SU-DHL-6 (cell line): ENCODE results near the gene LRP4.

ENCODE experiments used
- H2AFZ ChIP-seq: fragments of 200-600 bp; sonication (generic); 2 replicates; pipeline ENCODE4 v1.6.1; 2014; ENCODE audit warnings: low read depth, mild to moderate bottlenecking, moderate library complexity, mixed read lengths, antibody characterized with exemption, low read length; ENCODE audit not compliant: severe bottlenecking
- H3F3A ChIP-seq: fragments of 200-600 bp; shearing (Covaris generic); 2 replicates; pipeline ENCODE4 v1.6.0; 2016; ENCODE audit warnings: antibody characterized with exemption, mild to moderate bottlenecking; ENCODE audit not compliant: insufficient read depth
- H3K27ac ChIP-seq: fragments of 200-600 bp; sonication (generic); 2 replicates; pipeline ENCODE4 v1.5.1; 2016; ENCODE audit warnings: low read depth, mild to moderate bottlenecking, low read length, moderate library complexity, mixed read lengths
- H3K27me3 ChIP-seq: fragments of 200-600 bp; sonication (generic), shearing (Covaris generic); 2 replicates; pipeline ENCODE4 v1.6.0; 2014; ENCODE audit warnings: mild to moderate bottlenecking, low read length
- H3K36me3 ChIP-seq: fragments of 200-600 bp; sonication (generic); 2 replicates; pipeline ENCODE4 v1.6.1; 2014; ENCODE audit warnings: mild to moderate bottlenecking, low read length, mixed read lengths
- H3K4me2 ChIP-seq: fragments of 300-600, 200-600 bp; shearing (Covaris generic), sonication (generic); 2 replicates; pipeline ENCODE4 v1.6.0; 2014; ENCODE audit warnings: low read length, low read depth, mild to moderate bottlenecking; ENCODE audit not compliant: poor library complexity, severe bottlenecking
- H3K4me3 ChIP-seq: fragments of 200-600 bp; sonication (generic); 2 replicates; pipeline ENCODE4 v1.5.1; 2014; ENCODE audit warnings: antibody characterized with exemption, low read length, mild to moderate bottlenecking, mixed read lengths; ENCODE audit not compliant: insufficient read depth, poor library complexity, severe bottlenecking
- H3K79me2 ChIP-seq: fragments of 200-600 bp; sonication (generic); 2 replicates; pipeline ENCODE4 v1.6.1; 2014; ENCODE audit warnings: mild to moderate bottlenecking, low read length, moderate library complexity; ENCODE audit not compliant: insufficient read depth
- H3K9ac ChIP-seq: fragments of 200-600 bp; sonication (generic); 2 replicates; pipeline ENCODE4 v1.7.0; 2014; ENCODE audit warnings: mild to moderate bottlenecking, low read length
- H3K9me2 ChIP-seq: fragments of 200-600 bp; sonication (generic); replicated peaks from 2 replicates; pipeline ENCODE4 v1.6.1; 2014; ENCODE audit warnings: low read length; ENCODE audit not compliant: insufficient read depth
- H3K9me3 ChIP-seq: fragments of 200-600 bp; sonication (generic); 2 replicates; pipeline ENCODE4 v1.6.1; 2014; ENCODE audit warnings: low read length, mixed read lengths; ENCODE audit not compliant: insufficient read depth
- H4K20me1 ChIP-seq: fragments of 200-600 bp; sonication (generic); 2 replicates; pipeline ENCODE4 v1.6.1; 2014; ENCODE audit warnings: low read depth, mild to moderate bottlenecking, antibody characterized with exemption, low read length, moderate library complexity, mixed read lengths
- EZH2phosphoT487 ChIP-seq: fragments of 200-600 bp; sonication (generic), shearing (Covaris generic); conservative IDR thresholded peaks from 2 replicates; pipeline ENCODE4 v1.6.1; 2018; ENCODE audit warnings: mild to moderate bottlenecking, antibody characterized with exemption, low read length, moderate library complexity, mixed read lengths
- TF ChIP-seq, protein P1 (sequence below): fragments of 200-600 bp; sonication (generic); IDR thresholded peaks from one replicate; pipeline ENCODE4 v1.5.1; 2017; ENCODE audit warnings: antibody characterized with exemption, mild to moderate bottlenecking, low read length, moderate library complexity; ENCODE audit not compliant: insufficient read depth, poor library complexity, severe bottlenecking

LRP4 gene

DNA sequence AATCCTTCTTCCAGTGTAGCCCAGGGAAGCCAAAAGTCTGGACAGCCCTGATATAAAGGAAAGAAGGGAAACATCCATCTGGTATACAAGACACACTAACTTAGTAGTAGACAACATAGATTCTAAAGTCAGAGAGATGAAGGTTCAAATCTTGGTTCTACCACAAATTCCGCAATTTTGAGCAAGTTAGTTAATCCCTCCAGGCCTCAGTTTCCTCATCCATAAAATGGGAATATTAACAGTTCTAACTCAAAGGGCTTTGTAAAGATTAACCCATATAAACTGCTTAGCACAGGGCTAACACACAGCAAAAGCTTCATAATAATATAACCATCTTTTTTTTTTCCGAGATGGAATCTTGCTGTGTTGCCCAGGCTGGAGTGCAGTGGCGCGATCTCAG is 10.7 kb downstream of the LRP4 start:
- no peak overlapping the region for H2AFZ ChIP-seq
- no peaks in the 10 kb centered on the region for H3K36me3 ChIP-seq
- no peaks in the 10 kb centered on the region for H4K20me1 ChIP-seq
- no peak overlapping the region for H3K4me3 ChIP-seq
- H3K27me3 ChIP-seq: no peaks in the 10 kb centered on the region
- H3K79me2 ChIP-seq: no peaks in the 10 kb centered on the region
- H3K9me2 ChIP-seq: no peaks in the 10 kb centered on the region
- TF ChIP-seq EZH2phosphoT487: no peak
- TF ChIP-seq, protein P1, sequence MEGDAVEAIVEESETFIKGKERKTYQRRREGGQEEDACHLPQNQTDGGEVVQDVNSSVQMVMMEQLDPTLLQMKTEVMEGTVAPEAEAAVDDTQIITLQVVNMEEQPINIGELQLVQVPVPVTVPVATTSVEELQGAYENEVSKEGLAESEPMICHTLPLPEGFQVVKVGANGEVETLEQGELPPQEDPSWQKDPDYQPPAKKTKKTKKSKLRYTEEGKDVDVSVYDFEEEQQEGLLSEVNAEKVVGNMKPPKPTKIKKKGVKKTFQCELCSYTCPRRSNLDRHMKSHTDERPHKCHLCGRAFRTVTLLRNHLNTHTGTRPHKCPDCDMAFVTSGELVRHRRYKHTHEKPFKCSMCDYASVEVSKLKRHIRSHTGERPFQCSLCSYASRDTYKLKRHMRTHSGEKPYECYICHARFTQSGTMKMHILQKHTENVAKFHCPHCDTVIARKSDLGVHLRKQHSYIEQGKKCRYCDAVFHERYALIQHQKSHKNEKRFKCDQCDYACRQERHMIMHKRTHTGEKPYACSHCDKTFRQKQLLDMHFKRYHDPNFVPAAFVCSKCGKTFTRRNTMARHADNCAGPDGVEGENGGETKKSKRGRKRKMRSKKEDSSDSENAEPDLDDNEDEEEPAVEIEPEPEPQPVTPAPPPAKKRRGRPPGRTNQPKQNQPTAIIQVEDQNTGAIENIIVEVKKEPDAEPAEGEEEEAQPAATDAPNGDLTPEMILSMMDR: no peak
- no peaks in the 10 kb centered on the region for H3K9me3 ChIP-seq
- no peak overlapping the region for H3K4me2 ChIP-seq
- H3K27ac ChIP-seq: no peak overlapping the region
- no peak overlapping the region for H3K9ac ChIP-seq
- no peaks in the 10 kb centered on the region for H3F3A ChIP-seq

- Histone ChIP-seq H4K20me1 (no peaks in the 10 kb centered on the region), H3K9me2 (no peaks in the 10 kb centered on the region), H3K4me3 (no peak overlapping the region), H3K9ac (no peak overlapping the region), H3K27ac (no peak overlapping the region), H3K36me3 (no peaks in the 10 kb centered on the region), H2AFZ (no peak overlapping the region), H3K9me3 (no peaks in the 10 kb centered on the region), H3K79me2 (no peaks in the 10 kb centered on the region), H3K27me3 (no peaks in the 10 kb centered on the region), H3K4me2 (no peak overlapping the region), H3F3A (no peaks in the 10 kb centered on the region)
- no peak for TF ChIP-seq EZH2phosphoT487
- TF ChIP-seq, protein P1: no peak
These were observed 11.7 kb downstream of the LRP4 start for GRCh38 chr11:46906609-46907041.

- Histone ChIP-seq H3K9ac (no peak overlapping the region), H3K79me2 (no peaks in the 10 kb centered on the region), H3K36me3 (no peaks in the 10 kb centered on the region), H3K4me3 (no peak overlapping the region), H3F3A (no peaks in the 10 kb centered on the region), H3K9me3 (no peaks in the 10 kb centered on the region), H3K9me2 (no peaks in the 10 kb centered on the region), H3K27me3 (no peaks in the 10 kb centered on the region), H4K20me1 (no peaks in the 10 kb centered on the region), H3K4me2 (no peak overlapping the region), H2AFZ (no peak overlapping the region), H3K27ac (no peak overlapping the region)
- TF ChIP-seq, protein P1: no peak
- TF ChIP-seq EZH2phosphoT487: no peak
These were observed 12.5 kb downstream of the LRP4 start for GRCh38 chr11:46905806-46906205.
